ENCODE measurements around the gene PLEKHM1.
"Not testable (repeated sequence)": the region's sequence is repeated elsewhere in the genome, so short reads cannot be mapped to it uniquely, and the experiment has no call there.

PLEKHM1 gene

DNA sequence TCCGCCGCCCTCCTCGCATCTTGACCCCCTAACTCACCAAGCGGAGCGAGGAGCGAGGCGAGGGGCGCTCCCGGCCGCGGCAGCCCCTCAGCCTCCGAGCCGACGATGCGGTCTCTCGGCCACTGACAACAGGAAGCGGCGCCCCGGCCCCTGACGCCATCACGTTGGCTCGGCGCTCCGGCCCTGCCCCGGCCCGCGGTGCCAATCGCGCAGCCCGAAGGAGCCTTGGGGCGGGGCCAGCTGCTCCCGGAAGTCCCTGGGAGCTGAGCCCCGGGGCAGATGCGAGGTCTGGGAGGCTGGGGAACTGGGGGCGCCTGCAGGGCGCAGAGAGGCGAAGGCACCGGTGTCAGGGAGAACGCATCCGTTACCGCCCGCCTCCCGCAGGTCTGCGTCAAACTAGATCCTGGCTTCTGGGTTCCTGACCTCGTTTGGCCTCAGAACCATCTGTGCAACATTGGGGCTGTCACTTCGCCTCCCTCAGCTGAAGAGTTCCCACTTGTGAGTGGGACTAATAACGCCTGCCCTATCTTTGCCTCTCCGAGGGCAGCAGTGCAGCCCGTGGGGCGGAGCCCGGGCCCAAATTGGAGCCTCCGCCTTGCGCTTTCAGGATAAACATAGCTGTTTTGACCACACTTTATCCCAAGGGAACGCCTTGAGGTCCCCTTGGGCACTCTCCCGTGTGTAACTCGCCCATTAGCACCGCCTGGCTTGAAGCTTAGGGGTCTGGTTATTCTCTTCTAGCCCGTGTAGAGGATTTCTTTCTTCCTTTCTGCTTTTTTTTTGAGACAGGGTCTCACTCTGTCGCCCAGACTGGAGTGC is at the start of gene PLEKHM1:
Gene PLEKHM1 (minus strand): TSS at position 107 of the 819 bp plus-strand sequence. CDS start 8,237 bp downstream, outside the sequence.
- DNase-seq = peak; percentile 56 to 61

- DNase-seq = not testable (repeated sequence)
Observed at GRCh38 chr17:45538168-45538567, 47.6 kb upstream of the PLEKHM1 start.

DNA sequence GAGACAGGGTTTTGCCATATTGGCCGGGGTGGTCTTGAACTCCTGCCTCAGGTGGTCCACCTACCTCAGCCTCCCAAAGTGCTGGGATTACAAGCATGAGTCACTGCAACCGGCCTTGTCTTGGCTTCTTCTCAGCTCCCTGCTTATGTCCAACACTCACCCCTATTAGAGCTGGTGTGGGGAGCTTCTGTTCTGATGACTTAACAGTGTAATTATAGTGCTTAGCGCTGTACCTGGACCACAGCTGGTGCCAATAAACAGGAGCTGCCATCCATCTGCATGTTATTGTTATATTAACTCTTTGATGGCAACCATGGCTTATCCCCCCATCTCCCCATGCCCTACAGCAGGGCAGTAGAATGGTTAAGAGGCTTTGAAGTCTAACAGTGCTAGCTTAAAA is 15.6 kb upstream of the PLEKHM1 start:
- DNase-seq = not testable (repeated sequence)

DNA sequence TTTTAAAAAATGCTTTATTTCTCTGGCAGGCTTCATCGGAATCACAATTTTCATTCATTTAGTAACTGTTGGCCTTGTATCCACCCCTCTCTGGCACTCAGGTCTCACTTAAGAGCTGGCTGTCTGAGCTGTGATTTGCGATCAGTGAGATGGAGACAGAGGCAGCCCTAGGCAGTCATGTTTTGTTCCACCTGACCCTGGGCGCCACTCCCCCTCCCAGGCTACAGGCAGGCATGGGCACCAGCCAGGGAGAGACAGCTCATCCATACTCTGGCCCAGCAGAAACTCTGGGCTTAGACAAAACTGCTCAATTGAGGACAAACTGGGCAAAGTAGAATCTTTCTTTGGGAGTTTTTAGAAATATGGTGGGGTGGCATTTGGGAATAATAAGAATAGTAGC is 14.7 kb upstream of the PLEKHM1 start:
- not testable (repeated sequence) for DNase-seq

GRCh38 chr17:45501092-45501707 is 10.7 kb upstream of the PLEKHM1 start:
- DNase-seq = not testable (repeated sequence)

DNA sequence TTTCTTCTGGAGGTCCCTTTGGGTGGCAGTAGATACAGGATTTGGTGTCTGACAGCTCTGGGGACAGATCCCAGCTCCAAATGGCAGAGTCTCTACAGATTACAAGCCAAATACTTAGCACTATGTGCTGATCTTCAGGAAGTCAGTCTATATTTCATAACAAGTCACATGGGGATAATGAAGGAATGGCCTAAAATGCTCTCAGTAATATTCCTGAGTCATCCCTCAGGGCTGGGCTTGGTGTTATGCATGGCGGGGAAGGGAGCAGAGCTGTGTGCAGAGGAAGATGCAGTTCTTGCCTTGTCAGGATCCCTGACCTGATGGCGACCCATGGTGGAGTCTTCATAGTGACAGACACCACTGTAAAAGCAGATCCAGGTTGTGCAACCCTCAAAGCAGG is 10.0 kb upstream of the PLEKHM1 start:
- not testable (repeated sequence) for DNase-seq

DNA sequence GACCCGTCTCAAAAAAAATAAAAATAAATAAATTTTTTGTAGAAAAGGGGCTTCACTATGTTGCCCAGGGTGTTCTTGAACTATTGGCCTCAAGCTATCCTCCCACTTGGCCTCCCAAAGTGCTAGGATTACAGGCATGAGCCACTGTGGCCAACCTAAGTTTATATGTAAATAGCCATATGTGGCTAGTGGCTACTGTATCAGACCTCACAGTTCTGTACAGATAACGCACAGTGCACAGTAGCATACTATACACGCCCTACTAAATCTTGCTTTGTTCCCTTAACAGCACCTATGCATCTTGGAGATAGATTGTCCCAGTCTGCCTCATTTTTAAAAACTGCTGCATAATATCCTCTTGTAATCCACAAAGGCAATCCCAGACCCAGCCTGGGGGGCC is 8.7 kb upstream of the PLEKHM1 start:
- not testable (repeated sequence) for DNase-seq

DNA sequence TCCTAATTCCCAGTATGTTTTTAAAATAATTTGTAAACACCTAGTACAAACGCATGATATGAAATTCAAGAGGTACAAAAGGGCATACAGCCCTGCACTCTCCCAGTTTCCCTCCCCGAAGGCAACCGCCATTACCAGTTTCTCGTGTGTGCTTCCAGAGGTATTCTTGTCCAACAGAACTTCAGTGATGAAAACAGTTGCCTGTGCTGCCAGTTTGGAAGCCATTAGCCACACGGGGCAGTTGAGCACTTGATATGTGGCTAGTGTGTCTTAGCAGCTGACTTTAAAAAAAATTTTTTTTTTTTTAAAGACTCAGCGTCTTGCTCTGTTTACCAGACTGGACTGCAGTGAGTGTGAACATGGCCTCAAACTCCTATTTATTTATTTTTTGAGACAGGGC is 7.9 kb upstream of the PLEKHM1 start:
- not testable (repeated sequence) for DNase-seq

GRCh38 chr17:45497449-45497848 is 6.9 kb upstream of the PLEKHM1 start:
- not testable (repeated sequence) for DNase-seq

GRCh38 chr17:45496507-45496906 is 6.0 kb upstream of the PLEKHM1 start:
- DNase-seq = not testable (repeated sequence)

GRCh38 chr17:45494556-45494955 is 4.0 kb upstream of the PLEKHM1 start:
- DNase-seq = not testable (repeated sequence)

DNA sequence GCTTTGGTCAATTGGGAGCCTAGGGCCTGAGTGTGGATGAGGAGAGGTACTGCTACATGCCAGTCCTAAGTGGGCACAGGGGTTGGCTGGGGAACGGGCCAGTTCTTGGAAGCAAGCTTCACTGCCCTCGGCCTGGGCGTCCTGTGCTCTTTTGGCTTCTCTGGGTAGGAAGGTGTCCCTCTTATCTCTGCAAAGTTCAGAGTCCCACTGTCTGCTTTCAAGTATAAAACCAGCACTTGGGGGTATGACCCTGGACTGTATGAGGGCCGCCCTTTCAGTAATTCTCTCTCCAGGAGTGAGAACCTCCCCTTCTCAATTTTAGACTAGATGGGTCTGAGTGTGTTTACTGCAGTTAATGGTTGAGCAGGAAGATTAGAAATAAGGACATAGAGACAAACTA is 1.6 kb upstream of the PLEKHM1 start:
- not testable (repeated sequence) for DNase-seq

DNA sequence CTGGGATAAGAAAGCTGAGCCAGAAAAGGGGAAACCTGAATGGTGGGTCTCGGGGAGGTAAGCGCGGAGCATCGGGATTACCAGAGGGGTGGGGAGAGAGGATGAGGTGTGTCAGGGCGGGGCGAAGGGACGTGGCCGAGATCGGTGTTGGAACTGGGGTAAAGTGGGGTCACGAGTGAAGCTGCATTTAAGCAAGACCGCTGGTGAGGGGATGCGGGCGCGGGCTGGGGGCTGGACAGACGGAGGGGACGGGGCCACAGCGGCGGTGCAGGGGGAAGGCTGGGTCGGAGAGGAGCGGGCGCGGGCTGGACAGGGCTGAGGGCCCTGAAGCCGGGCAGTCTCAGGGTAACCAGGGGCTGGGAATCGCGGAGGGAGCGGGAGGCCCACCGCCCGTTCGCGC is 323 bp downstream of the PLEKHM1 start:
- DNase-seq = not testable (repeated sequence)

GRCh38 chr17:45487704-45488103 is 2.8 kb downstream of the PLEKHM1 start:
- peak; percentile 60 to 78 for DNase-seq

DNA sequence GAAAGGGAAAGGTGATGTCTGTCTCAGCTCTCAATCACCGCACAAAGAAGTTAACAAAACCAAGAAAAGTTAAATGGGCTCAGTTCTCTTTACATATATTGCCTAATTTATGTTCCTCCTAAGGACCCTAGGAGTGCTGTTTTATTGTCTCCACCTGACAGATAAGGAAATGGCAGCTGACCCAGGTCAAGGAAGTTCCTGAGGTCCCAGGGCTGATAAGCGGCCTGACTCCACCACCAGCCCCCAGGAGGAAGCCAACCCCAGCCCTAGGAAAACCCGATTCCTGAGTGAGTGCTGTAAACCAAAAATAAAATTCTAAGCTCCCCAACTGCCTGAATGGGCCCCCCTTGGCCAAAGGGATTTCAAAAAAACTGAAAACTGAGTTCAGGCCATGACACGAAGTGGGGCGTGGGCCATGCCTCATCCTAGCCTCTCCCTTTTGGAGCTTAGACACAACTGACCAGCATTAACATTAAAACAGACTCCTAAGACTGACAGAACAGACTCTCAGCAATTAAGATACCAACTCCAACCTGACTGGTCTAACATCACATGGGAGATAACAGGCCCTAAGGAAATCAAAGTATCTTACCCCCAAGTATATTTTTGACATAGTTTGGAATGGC is 6.8 kb downstream of the PLEKHM1 start:
- DNase-seq = not testable (repeated sequence)

DNA sequence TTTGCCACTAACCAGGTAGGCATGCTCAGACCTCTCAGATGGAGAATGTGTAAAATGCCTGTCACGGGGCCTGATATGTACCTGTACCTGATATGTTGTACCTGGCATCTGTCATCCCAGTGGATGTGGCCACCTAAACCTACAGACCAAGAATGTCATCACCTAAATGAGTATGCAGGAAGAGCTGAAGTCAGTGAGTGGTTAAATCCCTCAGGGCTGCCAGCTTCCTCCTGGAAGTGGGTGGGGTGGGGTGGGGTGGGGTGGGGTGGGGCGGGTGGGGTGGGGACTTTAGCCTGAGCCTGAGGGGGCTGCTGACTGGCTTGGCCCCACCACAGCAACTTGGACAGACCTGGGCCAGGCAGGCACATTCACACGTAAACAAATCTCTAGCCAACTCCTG is 7.3 kb downstream of the PLEKHM1 start:
- DNase-seq = not testable (repeated sequence)

DNA sequence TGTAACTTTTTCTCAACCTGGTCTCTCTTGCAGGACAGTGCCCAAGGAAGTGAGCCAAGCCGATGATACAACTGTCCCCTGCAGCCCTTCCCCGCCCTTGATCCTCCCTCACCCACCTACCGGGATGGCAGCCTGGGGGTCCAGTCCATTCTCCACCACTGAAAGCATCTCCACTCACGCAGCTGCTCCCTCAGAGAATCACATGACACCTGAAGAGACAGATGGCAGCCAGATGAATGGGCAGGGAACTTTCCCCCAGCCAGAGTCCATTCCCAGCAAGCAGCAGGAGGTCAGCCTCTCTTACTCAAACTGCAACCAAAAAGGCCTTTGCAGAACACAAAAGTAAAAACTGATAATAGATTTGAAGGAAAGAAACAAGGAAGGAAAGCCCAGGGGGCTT is 8.2 kb downstream of the PLEKHM1 start:
- DNase-seq = not testable (repeated sequence)

GRCh38 chr17:45475436-45475835 is 15.1 kb downstream of the PLEKHM1 start:
- not testable (repeated sequence) for DNase-seq

GRCh38 chr17:45472249-45472648 is 18.3 kb downstream of the PLEKHM1 start:
- DNase-seq = not testable (repeated sequence)

DNA sequence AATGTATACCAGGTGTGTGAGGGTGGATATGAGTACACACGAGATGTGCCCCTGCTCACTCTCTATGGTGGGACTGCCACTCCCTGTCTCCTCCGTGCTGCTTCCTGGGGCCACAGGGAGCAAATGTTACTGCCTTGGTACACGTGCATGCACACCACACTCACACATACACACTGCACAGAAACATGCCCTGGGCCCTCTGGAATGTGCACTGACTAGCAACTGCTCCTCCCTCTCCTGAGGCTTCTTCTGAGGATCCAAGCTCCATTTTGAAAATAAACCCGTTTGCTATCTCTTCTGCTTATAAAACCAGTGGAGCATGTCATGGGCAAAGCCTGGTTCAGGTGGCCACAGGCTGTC is 21.3 kb downstream of the PLEKHM1 start:
- DNase-seq = not testable (repeated sequence)

- DNase-seq = not testable (repeated sequence)
Observed at GRCh38 chr17:45468293-45469203, 22.0 kb downstream of the PLEKHM1 start.

DNA sequence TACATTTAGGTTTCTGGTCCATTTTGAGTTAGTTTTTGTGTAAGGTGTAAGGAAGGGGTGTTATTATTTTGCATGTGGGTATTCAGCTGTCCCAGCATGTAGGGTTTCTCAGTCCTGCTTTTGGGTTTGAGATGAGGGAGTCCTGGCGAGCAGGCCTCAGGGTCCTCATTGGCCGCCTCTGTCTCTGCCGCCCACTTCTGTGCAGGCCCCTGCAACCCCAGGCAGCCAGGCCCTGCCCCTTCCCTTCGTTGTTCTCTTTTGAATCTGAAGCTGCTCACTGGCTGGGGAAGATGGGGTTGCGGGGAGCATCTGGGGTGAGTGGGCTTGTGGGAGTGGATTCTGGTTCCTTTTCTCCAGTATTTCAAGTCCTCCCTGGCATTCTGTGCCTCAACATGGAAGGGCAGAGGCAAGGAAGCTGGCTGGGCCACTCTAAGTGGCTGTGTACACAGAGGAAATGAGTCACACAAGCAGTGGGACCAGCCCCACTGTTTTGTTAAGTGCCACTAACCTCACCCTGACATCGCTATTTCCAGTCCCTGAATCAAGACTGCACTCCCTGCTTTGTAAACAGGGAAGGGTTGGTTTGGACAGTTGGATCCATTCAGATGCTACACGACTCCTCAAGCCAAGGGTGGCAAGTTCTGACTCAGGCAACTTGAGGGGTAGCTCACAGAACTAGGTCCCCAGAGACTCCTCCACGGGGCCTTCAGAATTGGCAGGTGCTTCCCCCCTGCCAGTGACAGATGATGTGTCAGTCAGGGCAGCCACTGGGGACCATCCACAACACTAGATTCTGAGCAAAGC is 28.8 kb downstream of the PLEKHM1 start:
- peak; percentile 14 to 59 for DNase-seq

All from SW 1271 (cell line).